ENCODE measurements around the gene VIT.

GRCh38 chr2:36785179-36785795 is 88.8 kb downstream of the VIT start:
- TF ChIP-seq, protein P1, sequence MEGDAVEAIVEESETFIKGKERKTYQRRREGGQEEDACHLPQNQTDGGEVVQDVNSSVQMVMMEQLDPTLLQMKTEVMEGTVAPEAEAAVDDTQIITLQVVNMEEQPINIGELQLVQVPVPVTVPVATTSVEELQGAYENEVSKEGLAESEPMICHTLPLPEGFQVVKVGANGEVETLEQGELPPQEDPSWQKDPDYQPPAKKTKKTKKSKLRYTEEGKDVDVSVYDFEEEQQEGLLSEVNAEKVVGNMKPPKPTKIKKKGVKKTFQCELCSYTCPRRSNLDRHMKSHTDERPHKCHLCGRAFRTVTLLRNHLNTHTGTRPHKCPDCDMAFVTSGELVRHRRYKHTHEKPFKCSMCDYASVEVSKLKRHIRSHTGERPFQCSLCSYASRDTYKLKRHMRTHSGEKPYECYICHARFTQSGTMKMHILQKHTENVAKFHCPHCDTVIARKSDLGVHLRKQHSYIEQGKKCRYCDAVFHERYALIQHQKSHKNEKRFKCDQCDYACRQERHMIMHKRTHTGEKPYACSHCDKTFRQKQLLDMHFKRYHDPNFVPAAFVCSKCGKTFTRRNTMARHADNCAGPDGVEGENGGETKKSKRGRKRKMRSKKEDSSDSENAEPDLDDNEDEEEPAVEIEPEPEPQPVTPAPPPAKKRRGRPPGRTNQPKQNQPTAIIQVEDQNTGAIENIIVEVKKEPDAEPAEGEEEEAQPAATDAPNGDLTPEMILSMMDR (conservative IDR thresholded peaks at IDR 0.05; ENCODE audit: low read depth, low read length): peak; percentile 95
- TF ChIP-seq EZH2 (IDR thresholded peaks at IDR 0.05; ENCODE audit: low read length, unreplicated experiment) (no peak), EZH2phosphoT487 (IDR thresholded peaks at IDR 0.05; ENCODE audit: borderline replicate concordance, low read length) (no peak)
